SK-N-SH (cell line): ENCODE results near the gene CDH20. TPM values are rescaled to one million over a fixed set of nuclear protein-coding genes. Genes with fewer than 3 reads are reported as not detected.

Experiments used
- CTCF ChIA-PET: fragments of 300-600, 350-600 bp; formaldehyde crosslinking; extraction: SDS; loops from one replicate; lab custom pipeline; 2021; lab: Yijun Ruan, JAX
- POLR2A ChIA-PET: fragments of 350-600 bp; sonication (Branson Sonifier 250); formaldehyde crosslinking; extraction: SDS; loops from one replicate; lab custom pipeline; 2020; ENCODE audit warnings: antibody characterized with exemption, inconsistent platforms; lab: Yijun Ruan, JAX
- DNase-seq: peaks from one replicate; pipeline ENCODE4 v3.0.0; 2012
- H2AFZ ChIP-seq: fragments of 200-600 bp; sonication (generic); 2 replicates; pipeline ENCODE4 v1.8.1; 2016; ENCODE audit warnings: antibody characterized with exemption, mild to moderate bottlenecking, low read depth
- H3F3A ChIP-seq: fragments of 200-600 bp; sonication (generic); replicated peaks from 2 replicates; pipeline ENCODE3; 2016; ENCODE audit warnings: antibody characterized with exemption, mild to moderate bottlenecking; ENCODE audit not compliant: insufficient read depth
- H3K27ac ChIP-seq, 2 experiments: fragments of 200-500 bp in 1 of 2; fragments of 200-600 bp in 1 of 2; sonication (Bioruptor generic) in 1 of 2; sonication (generic), shearing (Covaris generic) in 1 of 2; 2 replicates each; pipeline versions ENCODE4 v1.5.1 to v1.6.1; 2014 to 2016; ENCODE audit warnings: low read depth in 2 of 2, inconsistent platforms in 1 of 2, low read length in 1 of 2, mild to moderate bottlenecking in 1 of 2, mixed read lengths in 1 of 2
- H3K27me3 ChIP-seq: fragments of 200-600 bp; sonication (generic), shearing (Covaris generic); 2 replicates; pipeline ENCODE4 v1.6.1; 2016; ENCODE audit warnings: mixed run types; ENCODE audit not compliant: insufficient read depth
- H3K36me3 ChIP-seq, 2 experiments: fragments of 200-500 bp in 1 of 2; fragments of 200-600 bp in 1 of 2; sonication (Bioruptor generic) in 1 of 2; sonication (generic) in 1 of 2; replicated peaks in 1 of 2; 2 replicates each; pipeline versions ENCODE3 to v1.5.1; 2014 to 2016; ENCODE audit warnings: low read length in 1 of 2, mild to moderate bottlenecking in 1 of 2; ENCODE audit not compliant: insufficient read depth in 2 of 2, control insufficient read depth in 1 of 2
- H3K4me1 ChIP-seq, 2 experiments: fragments of 200-500 bp in 1 of 2; fragments of 200-600 bp in 1 of 2; sonication (Bioruptor generic) in 1 of 2; sonication (generic), shearing (Covaris generic) in 1 of 2; 2 replicates each; pipeline versions ENCODE4 v1.5.1 to v1.6.1; 2014 to 2016; ENCODE audit warnings: low read depth in 1 of 2, low read length in 1 of 2, mixed run types in 1 of 2; ENCODE audit not compliant: insufficient read depth in 2 of 2, control insufficient read depth in 1 of 2
- H3K4me2 ChIP-seq: fragments of 200-600 bp; sonication (generic), shearing (Covaris generic); 2 replicates; pipeline ENCODE4 v1.6.1; 2017; ENCODE audit warnings: mixed run types
- H3K4me3 ChIP-seq, 2 experiments: fragments of 200-500 bp in 1 of 2; fragments of 200-600 bp in 1 of 2; sonication (Bioruptor generic) in 1 of 2; sonication (generic), shearing (Covaris generic) in 1 of 2; 2 replicates each; pipeline versions ENCODE4 v1.5.1 to v1.8.1; 2014 to 2016; ENCODE audit warnings: low read depth in 2 of 2, inconsistent platforms in 1 of 2, low read length in 1 of 2, mild to moderate bottlenecking in 1 of 2, mixed read lengths in 1 of 2, moderate library complexity in 1 of 2
- H3K79me2 ChIP-seq: fragments of 200-600 bp; sonication (generic); 2 replicates; pipeline ENCODE4 v1.8.1; 2017; ENCODE audit warnings: mild to moderate bottlenecking; ENCODE audit not compliant: insufficient read depth
- H3K9ac ChIP-seq: fragments of 200-600 bp; sonication (generic); 2 replicates; pipeline ENCODE4 v1.6.1; 2017; ENCODE audit warnings: mixed run types
- H3K9me2 ChIP-seq: fragments of 200-600 bp; sonication (generic); 2 replicates; pipeline ENCODE4 v1.6.1; 2017; ENCODE audit warnings: mixed run types
- H3K9me3 ChIP-seq: fragments of 200-600 bp; sonication (generic); 2 replicates; pipeline ENCODE4 v1.6.1; 2017; ENCODE audit warnings: mixed run types, mild to moderate bottlenecking, moderate library complexity
- H4K20me1 ChIP-seq: fragments of 200-600 bp; sonication (generic); 2 replicates; pipeline ENCODE4 v1.6.1; 2017; ENCODE audit warnings: mild to moderate bottlenecking, mixed run types; ENCODE audit not compliant: insufficient read depth
- CHD2 ChIP-seq: fragments of 150-350 bp; IDR thresholded peaks from 2 replicates; pipeline ENCODE4 v1.6.1; 2018; ENCODE audit warnings: low read length; ENCODE audit not compliant: partially characterized antibody
- EP300 ChIP-seq, 2 experiments: IDR thresholded peaks; 2 replicates each; pipeline versions ENCODE4 v1.4.0 to v1.6.1; 2012; ENCODE audit warnings: borderline replicate concordance in 1 of 2, low read depth in 1 of 2, low read length in 1 of 2
- EZH2phosphoT487 ChIP-seq: fragments of 200-600 bp; sonication (generic); IDR thresholded peaks from 2 replicates; pipeline ENCODE4 v1.6.1; 2017; ENCODE audit warnings: low read depth, mixed run types, mild to moderate bottlenecking, antibody characterized with exemption, moderate library complexity, borderline replicate concordance
- FOXJ3 ChIP-seq: sonication (generic); formaldehyde crosslinking; IDR thresholded peaks from 2 replicates; pipeline ENCODE4 v1.5.1; 2020; ENCODE audit warnings: mild to moderate bottlenecking, missing genetic modification reagents
- IRF3 ChIP-seq: fragments of 150-350 bp; IDR thresholded peaks from 2 replicates; pipeline ENCODE4 v1.6.1; 2016; ENCODE audit warnings: mild to moderate bottlenecking, low read depth, low read length
- JUND ChIP-seq: IDR thresholded peaks from 2 replicates; pipeline ENCODE4 v1.4.0; 2012
- MAX ChIP-seq: IDR thresholded peaks from 2 replicates; pipeline ENCODE4 v1.4.0; 2012; ENCODE audit warnings: low read depth
- NRF1 ChIP-seq: IDR thresholded peaks from 2 replicates; pipeline ENCODE4 v1.6.1; 2012; ENCODE audit warnings: low read depth, mild to moderate bottlenecking, low read length
- POLR2AphosphoS5 ChIP-seq: IDR thresholded peaks from 2 replicates; pipeline ENCODE4 v1.6.1; 2012; ENCODE audit warnings: low read depth, low read length
- RAD21 ChIP-seq: IDR thresholded peaks from 2 replicates; pipeline ENCODE4 v1.6.1; 2012; ENCODE audit warnings: mild to moderate bottlenecking, low read length
- RFX5 ChIP-seq: IDR thresholded peaks from 2 replicates; pipeline ENCODE4 v1.6.1; 2012; ENCODE audit warnings: mild to moderate bottlenecking, improper control_type of control experiment, low read length
- RXRA ChIP-seq: IDR thresholded peaks from 2 replicates; pipeline ENCODE4 v1.4.0; 2012; ENCODE audit warnings: low read depth, mild to moderate bottlenecking, borderline replicate concordance
- SIN3A ChIP-seq: IDR thresholded peaks from 2 replicates; pipeline ENCODE4 v1.6.1; 2012; ENCODE audit warnings: low read depth, mild to moderate bottlenecking, low read length, moderate library complexity, borderline replicate concordance
- TAF1 ChIP-seq: IDR thresholded peaks from 2 replicates; pipeline ENCODE4 v1.6.1; 2012; ENCODE audit warnings: low read depth, mild to moderate bottlenecking, low read length, moderate library complexity, borderline replicate concordance
- TEAD4 ChIP-seq: IDR thresholded peaks from 2 replicates; pipeline ENCODE4 v1.4.0; 2012; ENCODE audit warnings: mild to moderate bottlenecking, borderline replicate concordance; ENCODE audit not compliant: insufficient read depth
- YY1 ChIP-seq: IDR thresholded peaks from 2 replicates; pipeline ENCODE4 v1.4.0; 2012; ENCODE audit warnings: low read depth, mild to moderate bottlenecking
- WGBS: methylation state at CpG from one replicate; pipeline ENCODE4 v1.1.6; 2017; ENCODE audit warnings: low lambda C conversion rate; 5-methylcytosine and 5-hydroxymethylcytosine counted together
- polyA plus RNA-seq, 3 experiments: library from polyadenylated mRNA; depleted of rRNA; stranded (reverse); fragments of >200 nt; gene quantifications; 2 replicates each; pipeline ENCODE4 v1.2.3, GENCODE V29; 2012
- TF ChIP-seq, protein P1 (sequence below): IDR thresholded peaks from 2 replicates; pipeline ENCODE4 v1.6.1; 2012; ENCODE audit warnings: mild to moderate bottlenecking, low read depth, low read length, moderate library complexity

CDH20 gene
- polyA plus RNA-seq, 1 of the 3 experiments (the other 2 are of a cell fraction) = 1.1 TPM

DNA sequence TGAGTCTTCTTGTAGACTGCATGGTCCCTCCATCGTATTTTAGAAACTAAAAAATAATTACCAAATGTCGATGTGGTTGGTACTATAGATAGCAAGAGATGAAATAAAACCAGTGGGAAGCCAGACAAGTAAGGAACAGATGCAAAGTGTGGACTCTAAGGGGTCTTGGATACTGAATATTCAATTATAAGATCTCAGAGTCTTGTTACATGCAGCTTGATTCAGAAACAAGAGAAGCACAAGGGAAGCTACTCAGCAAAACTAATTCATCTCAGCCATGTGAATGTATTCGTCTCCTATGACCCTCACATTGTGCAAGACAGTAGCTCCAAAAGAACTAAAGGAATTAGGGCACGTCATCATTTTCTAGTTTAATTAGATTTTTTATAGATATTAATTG, 80.9 kb downstream of the CDH20 start:
- WGBS = 81% methylated on average over 4 of the region's 4 CpGs
- Histone ChIP-seq H3K9me2 (no peaks in the 10 kb centered on the region), H3F3A (no peaks in the 10 kb centered on the region), H3K9me3 (no peaks in the 10 kb centered on the region), H3K4me1 (no peaks in the 10 kb centered on the region), H2AFZ (no peak overlapping the region), H3K9ac (no peak overlapping the region), H3K27ac (no peak overlapping the region), H4K20me1 (no peaks in the 10 kb centered on the region), H3K36me3 (peaks cover 0 to 4% of the 10 kb centered on the region in 2 experiments), H3K79me2 (no peaks in the 10 kb centered on the region), H3K4me3 (no peak overlapping the region)
- ChIA-PET CTCF (no interaction called here), POLR2A (no interaction called here)
- DNase-seq = no peak
- TF ChIP-seq TEAD4 (no peak), FOXJ3 (CRISPR knock-in tag) (no peak), EZH2phosphoT487 (no peak), NRF1 (no peak)
- TF ChIP-seq, protein P1, sequence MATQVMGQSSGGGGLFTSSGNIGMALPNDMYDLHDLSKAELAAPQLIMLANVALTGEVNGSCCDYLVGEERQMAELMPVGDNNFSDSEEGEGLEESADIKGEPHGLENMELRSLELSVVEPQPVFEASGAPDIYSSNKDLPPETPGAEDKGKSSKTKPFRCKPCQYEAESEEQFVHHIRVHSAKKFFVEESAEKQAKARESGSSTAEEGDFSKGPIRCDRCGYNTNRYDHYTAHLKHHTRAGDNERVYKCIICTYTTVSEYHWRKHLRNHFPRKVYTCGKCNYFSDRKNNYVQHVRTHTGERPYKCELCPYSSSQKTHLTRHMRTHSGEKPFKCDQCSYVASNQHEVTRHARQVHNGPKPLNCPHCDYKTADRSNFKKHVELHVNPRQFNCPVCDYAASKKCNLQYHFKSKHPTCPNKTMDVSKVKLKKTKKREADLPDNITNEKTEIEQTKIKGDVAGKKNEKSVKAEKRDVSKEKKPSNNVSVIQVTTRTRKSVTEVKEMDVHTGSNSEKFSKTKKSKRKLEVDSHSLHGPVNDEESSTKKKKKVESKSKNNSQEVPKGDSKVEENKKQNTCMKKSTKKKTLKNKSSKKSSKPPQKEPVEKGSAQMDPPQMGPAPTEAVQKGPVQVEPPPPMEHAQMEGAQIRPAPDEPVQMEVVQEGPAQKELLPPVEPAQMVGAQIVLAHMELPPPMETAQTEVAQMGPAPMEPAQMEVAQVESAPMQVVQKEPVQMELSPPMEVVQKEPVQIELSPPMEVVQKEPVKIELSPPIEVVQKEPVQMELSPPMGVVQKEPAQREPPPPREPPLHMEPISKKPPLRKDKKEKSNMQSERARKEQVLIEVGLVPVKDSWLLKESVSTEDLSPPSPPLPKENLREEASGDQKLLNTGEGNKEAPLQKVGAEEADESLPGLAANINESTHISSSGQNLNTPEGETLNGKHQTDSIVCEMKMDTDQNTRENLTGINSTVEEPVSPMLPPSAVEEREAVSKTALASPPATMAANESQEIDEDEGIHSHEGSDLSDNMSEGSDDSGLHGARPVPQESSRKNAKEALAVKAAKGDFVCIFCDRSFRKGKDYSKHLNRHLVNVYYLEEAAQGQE = no peak
- TF ChIP-seq, all 33 proteins: peak for 0
- no peak overlapping the region for H3K4me2 ChIP-seq
- H3K27me3 ChIP-seq = no peaks in the 10 kb centered on the region

GRCh38 chr18:61419763-61420162, 86.5 kb downstream of the CDH20 start:
- Histone ChIP-seq H2AFZ (no peak overlapping the region), H4K20me1 (no peaks in the 10 kb centered on the region), H3K9me3 (no peaks in the 10 kb centered on the region), H3K9me2 (no peaks in the 10 kb centered on the region), H3K4me2 (no peak overlapping the region), H3K27ac (no peak overlapping the region), H3K9ac (no peak overlapping the region), H3K36me3 (no peaks in the 10 kb centered on the region), H3K27me3 (no peaks in the 10 kb centered on the region), H3F3A (no peaks in the 10 kb centered on the region), H3K4me3 (no peak overlapping the region), H3K79me2 (no peaks in the 10 kb centered on the region), H3K4me1 (no peaks in the 10 kb centered on the region)
- DNase-seq = no peak
- WGBS = 100% methylated on average over 1 of the region's 1 CpG
- TF ChIP-seq JUND (no peak), CHD2 (no peak), EP300 (IDR thresholded peaks at IDR 0.05; ENCODE audit: borderline replicate concordance in 1 of 2, low read depth in 1 of 2, low read length in 1 of 2) (no peak), EZH2phosphoT487 (no peak), SIN3A (no peak), MAX (no peak), YY1 (no peak), TAF1 (no peak), POLR2AphosphoS5 (no peak), RXRA (no peak), FOXJ3 (CRISPR knock-in tag) (no peak), RFX5 (no peak), TEAD4 (no peak), RAD21 (no peak), IRF3 (no peak)
- TF ChIP-seq, protein P1 = no peak
- CTCF ChIA-PET = no interaction called here
- POLR2A ChIA-PET = no interaction called here
